HepG2 (cell line): ENCODE measurements around the gene THY1. TPM values are rescaled to one million over a fixed set of nuclear protein-coding genes. Genes with fewer than 3 reads are reported as not detected.

Source experiments
- CBX5 ChIP-seq: sonication (generic); formaldehyde crosslinking; IDR thresholded peaks from 2 replicates; pipeline ENCODE4 v1.4.0; 2020; ENCODE audit warnings: missing genetic modification reagents, borderline replicate concordance
- ELF3 ChIP-seq: IDR thresholded peaks from 2 replicates; pipeline ENCODE4 v1.6.1; 2016; ENCODE audit warnings: missing genetic modification reagents, missing compliant biosample characterization
- HMGXB3 ChIP-seq: sonication (generic); formaldehyde crosslinking; IDR thresholded peaks from 2 replicates; pipeline ENCODE4 v1.4.0; 2020; ENCODE audit warnings: missing genetic modification reagents, borderline replicate concordance
- PITX1 ChIP-seq: sonication (generic); formaldehyde crosslinking; IDR thresholded peaks from 2 replicates; pipeline ENCODE4 v1.5.1; 2020; ENCODE audit warnings: mild to moderate bottlenecking, missing genetic modification reagents
- RAD21 ChIP-seq: fragments of 450-650 bp; formaldehyde crosslinking; IDR thresholded peaks from 2 replicates; pipeline ENCODE4 v1.5.0; 2020; ENCODE audit warnings: mild to moderate bottlenecking
- SAP130 ChIP-seq: IDR thresholded peaks from 2 replicates; pipeline ENCODE4 v1.6.1; 2016; ENCODE audit warnings: low read depth
- TSC22D2 ChIP-seq: sonication (generic); formaldehyde crosslinking; IDR thresholded peaks from 2 replicates; pipeline ENCODE4 v1.5.1; 2020; ENCODE audit warnings: missing genetic modification reagents, mild to moderate bottlenecking, borderline replicate concordance
- ZNF550 ChIP-seq: sonication (generic); formaldehyde crosslinking; IDR thresholded peaks from 2 replicates; pipeline ENCODE4 v1.4.0; 2020; ENCODE audit warnings: mild to moderate bottlenecking, missing genetic modification reagents, borderline replicate concordance
- ZNF841 ChIP-seq: sonication (generic); formaldehyde crosslinking; IDR thresholded peaks from 2 replicates; pipeline ENCODE4 v1.8.1; 2023; ENCODE audit warnings: missing genetic modification reagents, borderline replicate concordance
- polyA plus RNA-seq, 8 experiments: library from polyadenylated mRNA; depleted of rRNA in 3 of 8; stranded (reverse) in 7 of 8; unstranded in 1 of 8; fragments of >200 nt; fragmentation: Illumina TruSeq in 4 of 8; extraction: Trizol in 4 of 8; gene quantifications; 2 replicates each; pipeline versions ENCODE4 v1.2.1 to v1.2.3, GENCODE V29; 2011 to 2016; ENCODE audit warnings: low read depth in 4 of 8, missing spikeins in 1 of 8, mixed read lengths in 1 of 8; ENCODE audit not compliant: insufficient read depth in 1 of 8
- total RNA-seq, 5 experiments: library from RNA; depleted of rRNA; stranded (reverse); fragments of >200 nt; fragmentation: Illumina TruSeq; extraction: Trizol; gene quantifications; 2 replicates each; pipeline ENCODE4 v1.2.3, GENCODE V29; 2016; ENCODE audit warnings: low read depth in 1 of 5
- TF ChIP-seq, protein P1 (sequence below): sonication (generic); formaldehyde crosslinking; IDR thresholded peaks from 2 replicates; pipeline ENCODE4 v1.5.0; 2020; ENCODE audit warnings: mild to moderate bottlenecking, missing genetic modification reagents
- TF ChIP-seq, protein P2 (sequence below): sonication (generic); formaldehyde crosslinking; IDR thresholded peaks from 2 replicates; pipeline ENCODE4 v1.4.0; 2020; ENCODE audit warnings: missing genetic modification reagents, borderline replicate concordance
- TF ChIP-seq, protein P3 (sequence below): sonication (generic); formaldehyde crosslinking; IDR thresholded peaks from 2 replicates; pipeline ENCODE4 v1.4.0; 2020; ENCODE audit warnings: missing genetic modification reagents, borderline replicate concordance
- TF ChIP-seq, protein P4 (sequence below): sonication (generic); formaldehyde crosslinking; IDR thresholded peaks from 2 replicates; pipeline ENCODE4 v1.9.0; 2022; ENCODE audit warnings: missing genetic modification reagents, mild to moderate bottlenecking, borderline replicate concordance

The THY1 gene
- total and polyA plus RNA-seq, 2 of the 13 experiments (the other 11 are each of a cell fraction or from before 2014, with no cell fraction given): not detected

DNA sequence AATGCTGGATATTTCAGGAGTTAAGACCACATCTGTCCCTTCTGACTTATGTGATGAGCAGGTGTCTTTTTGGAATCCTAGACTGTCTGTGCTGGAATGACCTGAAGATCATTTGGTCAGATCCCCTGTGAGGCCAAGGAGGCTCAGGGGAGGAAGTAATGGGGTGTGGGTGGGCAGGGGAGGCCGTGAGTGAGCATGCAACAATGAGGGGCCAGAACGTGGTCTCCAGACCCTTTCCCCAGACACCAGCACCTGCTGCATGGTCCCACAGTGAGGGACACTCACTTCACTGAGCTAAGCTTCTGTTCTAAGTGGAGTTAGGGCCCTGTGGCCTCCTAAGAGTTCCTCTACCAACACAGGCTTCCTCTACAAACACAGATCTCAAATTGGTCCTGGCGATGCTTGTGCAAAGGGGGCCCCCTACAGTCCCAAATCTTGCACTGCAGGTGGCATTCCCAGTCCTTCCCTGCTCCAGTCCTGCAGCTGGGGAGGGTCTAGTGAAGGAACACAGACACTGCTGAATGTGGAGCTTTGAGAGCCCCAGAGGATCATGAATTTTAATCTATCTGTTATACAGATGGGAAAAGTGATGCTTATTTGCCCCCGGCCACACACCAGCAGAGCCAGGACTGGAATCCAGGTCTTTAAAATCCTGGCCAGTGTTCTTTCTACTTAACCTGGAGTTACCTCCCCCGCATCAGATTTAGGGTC, 48.9 kb downstream of the THY1 start (continued):
- TF ChIP-seq HMGXB3 (CRISPR knock-in tag): peak; percentile 66; the same call in 1 of the 2 replicates
- TF ChIP-seq, protein P1, sequence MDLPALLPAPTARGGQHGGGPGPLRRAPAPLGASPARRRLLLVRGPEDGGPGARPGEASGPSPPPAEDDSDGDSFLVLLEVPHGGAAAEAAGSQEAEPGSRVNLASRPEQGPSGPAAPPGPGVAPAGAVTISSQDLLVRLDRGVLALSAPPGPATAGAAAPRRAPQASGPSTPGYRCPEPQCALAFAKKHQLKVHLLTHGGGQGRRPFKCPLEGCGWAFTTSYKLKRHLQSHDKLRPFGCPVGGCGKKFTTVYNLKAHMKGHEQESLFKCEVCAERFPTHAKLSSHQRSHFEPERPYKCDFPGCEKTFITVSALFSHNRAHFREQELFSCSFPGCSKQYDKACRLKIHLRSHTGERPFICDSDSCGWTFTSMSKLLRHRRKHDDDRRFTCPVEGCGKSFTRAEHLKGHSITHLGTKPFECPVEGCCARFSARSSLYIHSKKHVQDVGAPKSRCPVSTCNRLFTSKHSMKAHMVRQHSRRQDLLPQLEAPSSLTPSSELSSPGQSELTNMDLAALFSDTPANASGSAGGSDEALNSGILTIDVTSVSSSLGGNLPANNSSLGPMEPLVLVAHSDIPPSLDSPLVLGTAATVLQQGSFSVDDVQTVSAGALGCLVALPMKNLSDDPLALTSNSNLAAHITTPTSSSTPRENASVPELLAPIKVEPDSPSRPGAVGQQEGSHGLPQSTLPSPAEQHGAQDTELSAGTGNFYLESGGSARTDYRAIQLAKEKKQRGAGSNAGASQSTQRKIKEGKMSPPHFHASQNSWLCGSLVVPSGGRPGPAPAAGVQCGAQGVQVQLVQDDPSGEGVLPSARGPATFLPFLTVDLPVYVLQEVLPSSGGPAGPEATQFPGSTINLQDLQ (CRISPR knock-in tag): 0 out of 2 replicates have a peak, but pooled peaks have one; percentile 50
- TF ChIP-seq, protein P2, sequence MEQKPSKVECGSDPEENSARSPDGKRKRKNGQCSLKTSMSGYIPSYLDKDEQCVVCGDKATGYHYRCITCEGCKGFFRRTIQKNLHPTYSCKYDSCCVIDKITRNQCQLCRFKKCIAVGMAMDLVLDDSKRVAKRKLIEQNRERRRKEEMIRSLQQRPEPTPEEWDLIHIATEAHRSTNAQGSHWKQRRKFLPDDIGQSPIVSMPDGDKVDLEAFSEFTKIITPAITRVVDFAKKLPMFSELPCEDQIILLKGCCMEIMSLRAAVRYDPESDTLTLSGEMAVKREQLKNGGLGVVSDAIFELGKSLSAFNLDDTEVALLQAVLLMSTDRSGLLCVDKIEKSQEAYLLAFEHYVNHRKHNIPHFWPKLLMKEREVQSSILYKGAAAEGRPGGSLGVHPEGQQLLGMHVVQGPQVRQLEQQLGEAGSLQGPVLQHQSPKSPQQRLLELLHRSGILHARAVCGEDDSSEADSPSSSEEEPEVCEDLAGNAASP: peak; percentile 56; the same call in 1 of the 2 replicates
- TF ChIP-seq, protein P3, sequence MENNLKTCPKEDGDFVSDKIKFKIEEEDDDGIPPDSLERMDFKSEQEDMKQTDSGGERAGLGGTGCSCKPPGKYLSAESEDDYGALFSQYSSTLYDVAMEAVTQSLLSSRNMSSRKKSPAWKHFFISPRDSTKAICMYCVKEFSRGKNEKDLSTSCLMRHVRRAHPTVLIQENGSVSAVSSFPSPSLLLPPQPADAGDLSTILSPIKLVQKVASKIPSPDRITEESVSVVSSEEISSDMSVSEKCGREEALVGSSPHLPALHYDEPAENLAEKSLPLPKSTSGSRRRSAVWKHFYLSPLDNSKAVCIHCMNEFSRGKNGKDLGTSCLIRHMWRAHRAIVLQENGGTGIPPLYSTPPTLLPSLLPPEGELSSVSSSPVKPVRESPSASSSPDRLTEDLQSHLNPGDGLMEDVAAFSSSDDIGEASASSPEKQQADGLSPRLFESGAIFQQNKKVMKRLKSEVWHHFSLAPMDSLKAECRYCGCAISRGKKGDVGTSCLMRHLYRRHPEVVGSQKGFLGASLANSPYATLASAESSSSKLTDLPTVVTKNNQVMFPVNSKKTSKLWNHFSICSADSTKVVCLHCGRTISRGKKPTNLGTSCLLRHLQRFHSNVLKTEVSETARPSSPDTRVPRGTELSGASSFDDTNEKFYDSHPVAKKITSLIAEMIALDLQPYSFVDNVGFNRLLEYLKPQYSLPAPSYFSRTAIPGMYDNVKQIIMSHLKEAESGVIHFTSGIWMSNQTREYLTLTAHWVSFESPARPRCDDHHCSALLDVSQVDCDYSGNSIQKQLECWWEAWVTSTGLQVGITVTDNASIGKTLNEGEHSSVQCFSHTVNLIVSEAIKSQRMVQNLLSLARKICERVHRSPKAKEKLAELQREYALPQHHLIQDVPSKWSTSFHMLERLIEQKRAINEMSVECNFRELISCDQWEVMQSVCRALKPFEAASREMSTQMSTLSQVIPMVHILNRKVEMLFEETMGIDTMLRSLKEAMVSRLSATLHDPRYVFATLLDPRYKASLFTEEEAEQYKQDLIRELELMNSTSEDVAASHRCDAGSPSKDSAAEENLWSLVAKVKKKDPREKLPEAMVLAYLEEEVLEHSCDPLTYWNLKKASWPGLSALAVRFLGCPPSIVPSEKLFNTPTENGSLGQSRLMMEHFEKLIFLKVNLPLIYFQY (CRISPR knock-in tag): 0 out of 2 replicates have a peak, but pooled peaks have one; percentile 41
- TF ChIP-seq PITX1: 0 out of 2 replicates have a peak, but pooled peaks have one; percentile 20
- TF ChIP-seq CBX5 (CRISPR knock-in tag): peak; percentile 29; the same call in 1 of the 2 replicates
- TF ChIP-seq ZNF550 (CRISPR knock-in tag): no peak
- TF ChIP-seq ELF3 (CRISPR knock-in tag): 0 out of 2 replicates have a peak, but pooled peaks have one; percentile 27
- TF ChIP-seq, protein P4, sequence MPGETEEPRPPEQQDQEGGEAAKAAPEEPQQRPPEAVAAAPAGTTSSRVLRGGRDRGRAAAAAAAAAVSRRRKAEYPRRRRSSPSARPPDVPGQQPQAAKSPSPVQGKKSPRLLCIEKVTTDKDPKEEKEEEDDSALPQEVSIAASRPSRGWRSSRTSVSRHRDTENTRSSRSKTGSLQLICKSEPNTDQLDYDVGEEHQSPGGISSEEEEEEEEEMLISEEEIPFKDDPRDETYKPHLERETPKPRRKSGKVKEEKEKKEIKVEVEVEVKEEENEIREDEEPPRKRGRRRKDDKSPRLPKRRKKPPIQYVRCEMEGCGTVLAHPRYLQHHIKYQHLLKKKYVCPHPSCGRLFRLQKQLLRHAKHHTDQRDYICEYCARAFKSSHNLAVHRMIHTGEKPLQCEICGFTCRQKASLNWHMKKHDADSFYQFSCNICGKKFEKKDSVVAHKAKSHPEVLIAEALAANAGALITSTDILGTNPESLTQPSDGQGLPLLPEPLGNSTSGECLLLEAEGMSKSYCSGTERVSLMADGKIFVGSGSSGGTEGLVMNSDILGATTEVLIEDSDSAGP: peak; percentile 31; the same call in 1 of the 2 replicates
- peak; percentile 61 for TF ChIP-seq SAP130 (CRISPR knock-in tag)
- TF ChIP-seq ZNF841 (CRISPR knock-in tag): no peak
- TF ChIP-seq RAD21 (CRISPR knock-in tag): peak; percentile 90
- 0 out of 2 replicates have a peak, but pooled peaks have one; percentile 62 for TF ChIP-seq TSC22D2 (CRISPR knock-in tag)
